Measurements from ENCODE around the gene TXNDC2.

GRCh38 chr18:9918016-9918680, 32.4 kb downstream of the TXNDC2 start:
- TF ChIP-seq CTCF (IDR thresholded peaks at IDR 0.05; ENCODE audit: insufficient read depth, low read depth, low read length) (no peak), EZH2 (IDR thresholded peaks at IDR 0.05; ENCODE audit: insufficient read depth, low read length) (no peak)

Data from astrocyte (in vitro differentiated cells and primary cell).